SJCRH30 (cell line): Measurements from ENCODE around the gene ZNF578. TPM values are rescaled to one million over a fixed set of nuclear protein-coding genes. Genes with fewer than 3 reads are reported as not detected.

Experiments used
- total RNA-seq: library from RNA; depleted of rRNA; stranded (reverse); fragments of >200 nt; shearing (Covaris generic); gene quantifications from 2 replicates; pipeline ENCODE4 v1.2.3, GENCODE V29; 2014; rRNA removed

Gene ZNF578
- total RNA-seq, 1 experiment from 2014 or later: 2.8 TPM

Other genes starting within 250 kb of the ZNF578 start
- 19.1 and 23.4 TPM in 2 replicates for gene ZNF766, start 184.0 kb upstream of the ZNF578 start, total RNA-seq
- gene ZNF480, start 156.4 kb upstream of the ZNF578 start, total RNA-seq: 14.6 and 17.3 TPM in 2 replicates
- 4.0 and 4.4 TPM in 2 replicates for gene ZNF610, start 117.3 kb upstream of the ZNF578 start, total RNA-seq
- gene ZNF880, start 83.6 kb upstream of the ZNF578 start, total RNA-seq: 18.6 and 19.9 TPM in 2 replicates
- 12.6 and 13.5 TPM in 2 replicates for gene ZNF528, start 55.7 kb upstream of the ZNF578 start, total RNA-seq
- gene ZNF534, start 24.4 kb upstream of the ZNF578 start, total RNA-seq: 0.04 TPM in 1 of 2 replicates, not detected in the other
- 12.2 and 16.2 TPM in 2 replicates for gene ZNF808, start 74.1 kb downstream of the ZNF578 start, total RNA-seq
- 13.7 and 14.8 TPM in 2 replicates for gene ZNF701, start 116.7 kb downstream of the ZNF578 start, total RNA-seq
- 32.7 and 47.0 TPM in 2 replicates for gene ZNF83, start 184.8 kb downstream of the ZNF578 start, total RNA-seq